Smooth muscle cell (in vitro differentiated cells): ENCODE data around the gene PHACTR4. TPM values are rescaled to one million over a fixed set of nuclear protein-coding genes. Genes with fewer than 3 reads are reported as not detected.

Source experiments
- DNase-seq: peaks from one replicate; lab custom pipeline; 2025; ENCODE audit not compliant: unreplicated experiment; lab: John Stamatoyannopoulos, UW
- H2AFZ ChIP-seq: fragments of 200-600 bp; sonication (generic); 2 replicates; pipeline ENCODE4 v1.6.0; 2016; ENCODE audit warnings: antibody characterized with exemption, low read depth, mild to moderate bottlenecking
- H3F3A ChIP-seq: fragments of 200-600 bp; sonication (generic); 2 replicates; pipeline ENCODE4 v1.6.0; 2017; ENCODE audit warnings: antibody characterized with exemption, low read depth
- H3K27ac ChIP-seq: fragments of 200-600 bp; sonication (generic); 2 replicates; pipeline ENCODE4 v1.5.1; 2016; ENCODE audit warnings: low read depth, mild to moderate bottlenecking
- H3K27me3 ChIP-seq: fragments of 200-600 bp; sonication (generic); 2 replicates; pipeline ENCODE4 v1.6.1; 2016; ENCODE audit warnings: low read depth, mild to moderate bottlenecking
- H3K36me3 ChIP-seq: fragments of 200-600 bp; sonication (generic); 2 replicates; pipeline ENCODE4 v1.5.1; 2016; ENCODE audit warnings: low read depth
- H3K4me1 ChIP-seq: fragments of 200-600 bp; sonication (generic); 2 replicates; pipeline ENCODE4 v1.5.1; 2016; ENCODE audit warnings: low read depth
- H3K4me2 ChIP-seq: fragments of 200-600 bp; sonication (generic); 2 replicates; pipeline ENCODE4 v1.6.0; 2016; ENCODE audit warnings: mild to moderate bottlenecking
- H3K4me3 ChIP-seq: fragments of 200-600 bp; sonication (generic); 2 replicates; pipeline ENCODE4 v1.5.1; 2016; ENCODE audit warnings: mild to moderate bottlenecking
- H3K79me2 ChIP-seq: fragments of 200-600 bp; sonication (generic); 2 replicates; pipeline ENCODE4 v1.6.0; 2016; ENCODE audit warnings: low read depth, mild to moderate bottlenecking
- H3K9ac ChIP-seq: fragments of 200-600 bp; sonication (generic); 2 replicates; pipeline ENCODE4 v1.6.0; 2016; ENCODE audit warnings: low read depth
- H3K9me3 ChIP-seq: fragments of 200-600 bp; sonication (generic); replicated peaks from 2 replicates; pipeline ENCODE4 v1.5.1; 2016; ENCODE audit warnings: low read depth
- H4K20me1 ChIP-seq: fragments of 200-600 bp; sonication (generic); 2 replicates; pipeline ENCODE4 v1.6.0; 2016; ENCODE audit warnings: low read depth
- CTCF ChIP-seq: fragments of 200-600 bp; sonication (generic); IDR thresholded peaks from 2 replicates; pipeline ENCODE4 v1.5.1; 2017; ENCODE audit warnings: borderline replicate concordance, mild to moderate bottlenecking, antibody characterized with exemption; ENCODE audit not compliant: insufficient read depth, poor library complexity, severe bottlenecking
- WGBS: methylation state at CpG from one replicate; pipeline ENCODE4 v1.1.7; 2016; ENCODE audit warnings: low lambda C conversion rate; 5-methylcytosine and 5-hydroxymethylcytosine counted together
- polyA plus RNA-seq: library from polyadenylated mRNA; unstranded; fragments of >200 nt; fragmentation: Nextera tagmentation; extraction: Ambion mirVana; gene quantifications from 2 replicates; pipeline ENCODE4 v1.2.1, GENCODE V29; 2016
- total RNA-seq: library from RNA; depleted of rRNA; stranded (reverse); fragments of >200 nt; gene quantifications from 2 replicates; pipeline ENCODE4 v1.2.3, GENCODE V29; 2014

The PHACTR4 gene
- total and polyA plus RNA-seq, 2 experiments from 2014 or later: 15.2 to 20.2 TPM

GRCh38 chr1:28482702-28483101, 113.2 kb downstream of the PHACTR4 start:
- H3F3A ChIP-seq: no peaks in the 10 kb centered on the region
- peaks cover 10% of the 10 kb centered on the region for H3K36me3 ChIP-seq
- no peak for DNase-seq
- no peak overlapping the region for H3K9ac ChIP-seq
- H3K4me3 ChIP-seq: no peak overlapping the region
- H3K27ac ChIP-seq: no peak overlapping the region
- WGBS: 94% methylated on average over 2 of the region's 2 CpGs
- no peaks in the 10 kb centered on the region for H4K20me1 ChIP-seq
- H2AFZ ChIP-seq: no peak overlapping the region
- no peak overlapping the region for H3K4me2 ChIP-seq
- H3K9me3 ChIP-seq: no peaks in the 10 kb centered on the region
- H3K4me1 ChIP-seq: no peaks in the 10 kb centered on the region
- no peaks in the 10 kb centered on the region for H3K27me3 ChIP-seq
- no peaks in the 10 kb centered on the region for H3K79me2 ChIP-seq
- no peak for TF ChIP-seq CTCF

GRCh38 chr1:28494737-28495136, 125.2 kb downstream of the PHACTR4 start:
- Histone ChIP-seq H3K4me3 (no peak overlapping the region), H3F3A (no peaks in the 10 kb centered on the region), H3K27me3 (no peaks in the 10 kb centered on the region), H3K4me2 (no peak overlapping the region), H4K20me1 (no peaks in the 10 kb centered on the region), H3K9me3 (no peaks in the 10 kb centered on the region), H3K36me3 (peaks cover 14% of the 10 kb centered on the region), H3K27ac (no peak overlapping the region), H2AFZ (no peak overlapping the region), H3K9ac (no peak overlapping the region), H3K4me1 (no peaks in the 10 kb centered on the region), H3K79me2 (no peaks in the 10 kb centered on the region)
- no peak for DNase-seq
- 96% methylated on average over 1 of the region's 1 CpG for WGBS
- TF ChIP-seq CTCF: no peak

GRCh38 chr1:28499553-28499952, 130.0 kb downstream of the PHACTR4 start:
- H3K4me3 ChIP-seq: no peak overlapping the region
- H3K27me3 ChIP-seq: no peaks in the 10 kb centered on the region
- WGBS: 70% methylated on average over 4 of the region's 4 CpGs
- DNase-seq: no peak
- peaks cover 10% of the 10 kb centered on the region for H3F3A ChIP-seq
- no peaks in the 10 kb centered on the region for H4K20me1 ChIP-seq
- H3K9ac ChIP-seq: no peak overlapping the region
- no peak overlapping the region for H3K27ac ChIP-seq
- H3K4me2 ChIP-seq: no peak overlapping the region
- no peak overlapping the region for H2AFZ ChIP-seq
- H3K9me3 ChIP-seq: no peaks in the 10 kb centered on the region
- H3K79me2 ChIP-seq: no peaks in the 10 kb centered on the region
- H3K36me3 ChIP-seq: peaks cover 10% of the 10 kb centered on the region
- TF ChIP-seq CTCF: no peak
- no peaks in the 10 kb centered on the region for H3K4me1 ChIP-seq

- H3K9ac ChIP-seq: no peak overlapping the region
- peaks cover 7% of the 10 kb centered on the region for H3K36me3 ChIP-seq
- H3K27ac ChIP-seq: peak overlapping the region; percentile 15
- TF ChIP-seq CTCF: no peak
- DNase-seq: no peak
- H3K4me2 ChIP-seq: no peak overlapping the region
- no peak overlapping the region for H2AFZ ChIP-seq
- no peak overlapping the region for H3K4me3 ChIP-seq
- peaks cover 19% of the 10 kb centered on the region for H3F3A ChIP-seq
- no peaks in the 10 kb centered on the region for H3K27me3 ChIP-seq
- H3K79me2 ChIP-seq: peaks cover 11% of the 10 kb centered on the region
- 96% methylated on average over 4 of the region's 4 CpGs for WGBS
- no peaks in the 10 kb centered on the region for H3K9me3 ChIP-seq
- peaks cover 8% of the 10 kb centered on the region for H4K20me1 ChIP-seq
- H3K4me1 ChIP-seq: peaks cover 3% of the 10 kb centered on the region
These were observed 132.4 kb downstream of the PHACTR4 start for GRCh38 chr1:28501925-28502324.
